ENCODE data around the gene ANGEL2.
"Not testable (repeated sequence)": the region's sequence is repeated elsewhere in the genome, so short reads cannot be mapped to it uniquely, and the experiment has no call there.

The ANGEL2 gene

GRCh38 chr1:212975111-212975918 lies 40.4 kb downstream of the ANGEL2 start:
- DNase-seq (ENCODE audit: low spot score) = no peak

GRCh38 chr1:212974711-212975110 lies 41.0 kb downstream of the ANGEL2 start:
- no peak for DNase-seq (ENCODE audit: low spot score)

- DNase-seq (ENCODE audit: low spot score) = no peak
These were observed 41.8 kb downstream of the ANGEL2 start for GRCh38 chr1:212973899-212974298.

GRCh38 chr1:212973426-212973825 lies 42.2 kb downstream of the ANGEL2 start:
- DNase-seq (ENCODE audit: low spot score) = no peak

DNA sequence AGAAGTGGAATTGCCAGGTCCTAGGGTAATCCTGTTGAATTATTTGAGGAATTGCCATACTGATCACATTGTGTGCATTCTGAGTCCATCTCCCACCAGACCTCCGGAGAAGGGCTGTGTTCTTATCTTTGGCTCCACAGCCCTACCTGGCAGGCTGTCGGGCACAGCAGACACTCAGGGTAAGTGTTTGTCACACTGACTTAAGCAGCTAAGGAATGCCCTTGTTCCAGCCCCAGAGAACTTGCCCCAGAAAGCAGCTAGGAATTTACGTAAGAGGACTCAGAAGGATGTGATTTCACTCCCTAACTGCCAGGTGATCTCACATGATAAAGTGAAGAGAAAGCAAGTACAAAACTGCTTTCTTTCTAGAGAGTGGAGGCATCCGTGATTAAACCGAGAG lies 44.4 kb downstream of the ANGEL2 start:
- DNase-seq (ENCODE audit: low spot score) = no peak

DNA sequence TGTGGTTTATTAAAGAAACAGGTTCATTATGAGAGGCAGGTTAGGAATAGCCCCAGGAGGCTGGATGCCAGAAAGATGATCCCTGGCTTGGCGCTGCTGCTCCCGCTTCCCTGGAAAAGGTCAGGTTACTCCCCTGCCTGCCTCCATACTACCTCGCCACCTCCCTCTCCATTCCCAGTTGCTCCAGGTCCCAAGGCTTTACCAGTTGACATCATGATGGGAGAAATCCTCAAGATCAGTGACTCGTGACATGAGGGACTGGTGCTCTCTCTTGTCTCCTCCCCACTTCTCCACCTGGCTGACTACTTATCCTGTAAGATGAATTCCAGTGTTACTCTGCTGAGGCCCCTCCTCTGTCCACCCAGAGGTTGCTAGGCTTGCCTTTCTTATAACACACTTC lies 45.6 kb downstream of the ANGEL2 start:
- no peak for DNase-seq (ENCODE audit: low spot score)

DNA sequence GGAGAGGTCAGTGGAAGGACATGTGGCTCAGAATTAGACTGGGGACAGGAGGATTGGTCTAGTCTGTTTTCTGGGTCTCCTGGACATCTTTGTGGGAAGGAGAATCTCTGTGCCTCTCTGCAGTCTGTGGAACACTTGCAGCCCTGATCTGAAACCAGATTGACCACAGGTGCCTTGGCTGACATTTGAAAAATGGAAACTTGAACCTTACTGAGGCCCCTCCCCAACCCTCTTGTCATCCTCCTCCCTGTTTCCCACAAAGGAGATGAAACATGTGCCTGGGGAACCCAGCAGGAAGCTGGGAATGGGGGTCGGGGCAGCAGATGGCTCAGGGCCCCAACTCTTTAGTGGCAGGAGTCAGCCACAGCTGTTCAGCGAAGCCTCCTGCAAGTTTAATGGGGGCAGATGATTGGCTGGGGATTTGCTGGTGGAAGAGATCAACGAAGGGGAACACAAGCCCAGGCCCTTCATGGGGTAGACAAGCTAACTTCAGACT lies 47.3 kb downstream of the ANGEL2 start:
- DNase-seq (ENCODE audit: low spot score) = no peak

- peak; percentile 40 for DNase-seq (ENCODE audit: low spot score)
These were observed 47.9 kb downstream of the ANGEL2 start for GRCh38 chr1:212967801-212968200.

DNA sequence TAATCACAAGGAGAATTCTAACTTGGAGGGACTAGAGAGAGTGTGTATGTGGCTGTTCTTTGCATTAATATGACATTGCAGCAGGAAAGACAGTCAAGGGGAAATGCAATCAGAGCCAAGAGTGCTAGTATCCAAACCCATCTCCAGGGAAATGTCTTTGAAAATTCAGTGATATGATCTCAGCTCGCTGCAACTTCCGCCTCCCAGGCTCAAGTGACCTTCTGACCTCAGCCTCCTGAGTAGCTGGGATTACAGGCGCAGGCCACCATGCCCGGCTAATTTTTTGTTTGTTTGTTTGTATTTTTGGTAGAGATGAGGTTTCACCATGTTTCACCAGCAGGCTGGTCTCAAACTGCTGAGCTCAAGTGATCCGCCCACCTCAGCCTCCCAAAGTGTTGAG lies 49.1 kb downstream of the ANGEL2 start:
- no peak for DNase-seq (ENCODE audit: low spot score)

DNA sequence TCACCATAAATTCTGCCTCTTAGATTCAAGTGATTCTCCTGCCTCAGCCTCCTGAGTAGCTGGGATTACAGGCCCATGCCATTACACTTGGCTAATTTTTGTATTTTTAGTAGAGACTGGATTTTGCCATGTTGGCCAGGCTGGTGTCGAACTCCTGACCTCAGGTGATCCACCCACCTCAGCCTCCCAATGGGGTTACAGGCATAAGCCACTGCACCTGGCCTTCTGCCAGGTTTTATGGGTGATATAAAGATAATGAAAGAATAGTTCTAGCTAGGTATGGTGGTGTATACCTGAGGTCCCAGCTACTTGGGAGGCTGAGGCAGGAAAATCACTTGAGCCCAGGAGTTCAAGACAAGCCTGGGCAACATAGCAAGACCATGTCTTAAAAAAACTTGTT lies 50.7 kb downstream of the ANGEL2 start:
- DNase-seq (ENCODE audit: low spot score) = not testable (repeated sequence)

- no peak for DNase-seq (ENCODE audit: low spot score)
These were observed 51.6 kb downstream of the ANGEL2 start for GRCh38 chr1:212964102-212964501.

- no peak for DNase-seq (ENCODE audit: low spot score)
These were observed 53.2 kb downstream of the ANGEL2 start for GRCh38 chr1:212962509-212962908.

DNA sequence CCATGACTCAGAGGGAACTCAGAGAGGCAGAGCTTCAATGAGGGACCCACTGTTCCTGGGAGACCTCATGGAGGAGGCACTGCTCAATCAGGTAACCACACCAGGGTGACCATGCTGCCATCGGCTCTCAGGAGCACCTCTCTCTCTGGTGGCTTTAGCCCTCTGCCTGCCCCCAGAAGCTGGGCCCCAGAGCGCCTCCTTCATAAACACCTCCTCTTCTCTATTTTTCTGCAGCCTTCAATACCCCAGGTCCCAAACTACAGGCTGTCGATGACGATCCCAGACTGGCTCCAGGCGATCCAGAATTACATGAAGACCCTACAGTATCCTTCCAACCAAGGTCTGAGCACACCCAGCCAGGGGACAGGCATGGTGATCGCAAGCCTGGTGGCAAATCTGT lies 54.7 kb downstream of the ANGEL2 start:
- no peak for DNase-seq (ENCODE audit: low spot score)

DNA sequence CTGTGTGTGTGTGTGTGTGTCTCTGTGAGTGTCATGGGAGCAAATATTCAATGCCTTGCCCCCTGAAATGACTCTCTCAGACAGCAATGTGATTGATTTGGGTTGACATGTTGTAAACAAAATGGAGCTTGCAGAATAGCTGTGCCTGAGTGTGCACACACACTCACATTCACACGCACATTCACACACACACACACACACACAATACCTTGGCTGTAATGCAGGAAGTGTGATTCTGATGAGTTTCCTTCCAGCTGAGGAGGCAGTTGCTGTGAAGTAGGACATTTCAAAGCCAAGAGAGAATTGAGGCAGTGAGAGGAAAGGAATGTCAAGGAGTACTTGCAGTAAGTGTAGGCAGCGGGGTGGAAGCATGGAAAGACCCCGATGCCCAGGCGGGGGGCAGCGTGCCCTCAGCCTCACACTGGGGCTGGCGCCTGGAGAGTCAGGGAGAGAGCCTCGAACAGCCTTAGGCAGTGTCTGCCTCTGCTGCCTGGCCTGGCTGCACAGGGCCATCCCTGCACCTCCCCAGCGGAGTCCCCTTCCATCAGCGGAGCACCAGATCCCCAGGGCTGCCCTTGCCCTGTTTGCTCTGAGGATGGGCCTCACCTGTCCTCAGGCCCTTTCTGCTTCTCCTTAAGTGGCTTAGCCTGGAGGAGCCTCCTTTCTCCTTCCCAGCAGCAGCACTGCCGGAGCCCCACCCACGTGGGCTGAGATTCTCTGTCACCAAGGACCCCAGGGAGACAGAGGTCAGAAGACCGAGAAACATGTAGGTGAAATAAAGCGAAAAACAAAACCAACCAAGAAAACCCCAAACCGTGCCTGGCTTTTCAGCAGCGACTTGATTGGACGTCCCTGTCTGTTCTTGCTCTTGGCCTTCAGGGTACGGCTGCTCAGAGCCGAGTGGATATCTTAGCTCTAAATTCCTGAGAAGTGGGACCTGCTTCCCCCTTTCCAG lies 56.1 kb downstream of the ANGEL2 start:
- DNase-seq (ENCODE audit: low spot score) = no peak

DNA sequence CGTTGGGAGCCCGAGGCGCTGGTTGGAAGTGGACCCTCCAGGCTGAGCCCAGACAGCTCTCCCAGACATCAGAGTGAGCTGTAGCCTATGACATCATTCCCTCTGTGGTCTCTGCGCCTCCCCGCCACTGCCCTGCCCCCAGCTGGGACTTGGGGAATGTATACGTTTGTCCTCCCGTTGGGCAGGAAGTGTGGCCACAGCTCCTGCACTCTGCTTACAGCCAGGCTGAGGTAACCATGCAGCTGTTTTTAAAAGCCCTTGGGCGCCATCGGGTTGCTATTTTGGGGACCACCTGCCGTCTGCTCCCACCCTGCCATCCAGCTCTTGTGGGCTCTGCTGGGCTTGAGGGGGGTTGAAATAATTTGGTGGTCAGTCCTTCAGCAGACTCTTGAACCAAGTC lies 57.5 kb downstream of the ANGEL2 start:
- no peak for DNase-seq (ENCODE audit: low spot score)

DNA sequence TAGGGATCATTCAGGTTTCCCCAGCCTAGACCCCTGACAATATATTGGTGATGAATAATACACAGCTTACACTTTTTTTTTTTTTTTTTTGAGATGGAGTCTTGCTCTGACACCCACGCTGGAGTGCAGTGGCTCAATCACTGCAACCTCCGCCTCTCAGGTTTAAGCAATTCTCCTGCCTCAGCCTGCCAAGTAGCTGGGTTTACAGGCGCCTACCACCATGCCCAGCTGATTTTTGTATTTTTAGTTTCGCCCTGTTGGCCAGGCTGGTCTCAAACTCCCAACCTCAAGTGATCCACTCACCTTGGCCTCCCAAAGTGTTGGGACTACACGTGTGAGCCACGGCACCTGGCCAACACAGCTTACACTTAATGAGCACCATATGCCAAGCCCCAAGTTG lies 58.1 kb downstream of the ANGEL2 start:
- no peak for DNase-seq (ENCODE audit: low spot score)

DNA sequence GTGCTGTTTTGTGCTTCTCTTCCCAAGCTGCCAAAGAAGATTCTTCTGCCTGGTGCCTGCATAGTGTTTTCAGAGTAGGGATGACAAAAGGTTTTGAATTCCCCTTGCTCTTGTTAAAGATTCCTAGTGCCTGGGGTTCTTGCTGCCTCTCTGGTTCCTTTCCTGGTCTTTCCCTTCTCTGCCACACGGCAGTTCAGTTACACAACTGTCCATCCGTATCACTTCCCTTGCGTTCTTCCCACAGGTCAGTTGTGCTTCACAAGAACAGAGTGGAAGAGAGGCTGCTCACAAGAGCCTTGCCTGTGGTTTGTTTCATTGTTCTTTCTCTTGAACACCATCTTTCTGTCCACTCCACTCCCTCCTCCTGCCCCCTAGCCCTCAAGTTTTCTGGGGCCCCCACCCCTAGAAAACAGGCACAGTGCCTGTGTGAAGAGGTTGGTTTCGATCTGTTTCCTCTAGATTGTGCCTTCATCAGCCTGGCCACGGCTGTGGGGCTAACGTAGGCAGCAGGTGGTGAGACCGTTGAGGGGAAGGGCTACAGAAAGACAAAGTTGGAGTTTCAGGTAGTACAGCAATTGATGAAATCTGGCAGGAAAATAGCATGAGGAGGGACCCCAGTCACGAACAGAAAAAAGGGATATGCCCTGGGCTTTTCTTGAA lies 59.6 kb downstream of the ANGEL2 start:
- no peak for DNase-seq (ENCODE audit: low spot score)

GRCh38 chr1:212955098-212955497 lies 60.6 kb downstream of the ANGEL2 start:
- DNase-seq (ENCODE audit: low spot score) = no peak

GRCh38 chr1:212954514-212954913 lies 61.2 kb downstream of the ANGEL2 start:
- no peak for DNase-seq (ENCODE audit: low spot score)

GRCh38 chr1:212953321-212953720 lies 62.3 kb downstream of the ANGEL2 start:
- no peak for DNase-seq (ENCODE audit: low spot score)

DNA sequence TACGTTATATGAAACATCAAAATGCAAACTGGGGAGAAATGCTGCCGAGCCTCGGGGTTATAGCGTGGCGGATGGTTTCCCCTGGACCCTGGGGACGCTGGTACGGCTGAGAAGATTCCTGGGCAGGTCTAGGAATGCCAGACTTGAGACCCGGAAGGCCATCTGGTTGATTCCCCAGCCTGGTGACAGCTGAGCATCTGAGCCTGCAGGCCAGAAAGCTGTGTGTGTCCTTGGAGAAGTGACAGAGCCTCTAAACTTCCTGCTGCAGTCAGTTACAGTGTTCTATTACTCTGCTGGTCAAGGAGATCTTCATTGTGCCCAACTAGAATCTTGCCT lies 63.1 kb downstream of the ANGEL2 start:
- DNase-seq (ENCODE audit: low spot score) = no peak

GRCh38 chr1:212951947-212952640 lies 63.6 kb downstream of the ANGEL2 start:
- no peak for DNase-seq (ENCODE audit: low spot score)
